Esophagus muscularis mucosa (tissue), 4 donors: Measurements from ENCODE around the gene PRDX2.

Experiments used
- EP300 ChIP-seq: sonication (generic); formaldehyde crosslinking; IDR thresholded peaks from one replicate; pipeline ENCODE4 v1.6.1; 2017; ENCODE audit warnings: antibody characterized with exemption
- POLR2A ChIP-seq: fragments of 450-650 bp; IDR thresholded peaks from one replicate; pipeline ENCODE4 v1.6.1; 2017; ENCODE audit warnings: antibody characterized with exemption, moderate library complexity, mild to moderate bottlenecking, low read depth
- POLR2AphosphoS5 ChIP-seq, 2 donors: sonication (generic); formaldehyde crosslinking; IDR thresholded peaks; one replicate each; pipeline ENCODE4 v1.6.1; 2017; ENCODE audit warnings: antibody characterized with exemption in 2 of 2
- TF ChIP-seq, protein P1 (sequence below), 3 experiments: fragments of 200-600 bp in 2 of 3; fragments of 450-650 bp in 1 of 3; sonication (generic) in 2 of 3; IDR thresholded peaks; one replicate each; pipeline ENCODE4 v1.5.1; 2017 to 2019; ENCODE audit warnings: antibody characterized with exemption in 3 of 3, mild to moderate bottlenecking in 2 of 3, moderate library complexity in 1 of 3

- TF ChIP-seq, protein P1, sequence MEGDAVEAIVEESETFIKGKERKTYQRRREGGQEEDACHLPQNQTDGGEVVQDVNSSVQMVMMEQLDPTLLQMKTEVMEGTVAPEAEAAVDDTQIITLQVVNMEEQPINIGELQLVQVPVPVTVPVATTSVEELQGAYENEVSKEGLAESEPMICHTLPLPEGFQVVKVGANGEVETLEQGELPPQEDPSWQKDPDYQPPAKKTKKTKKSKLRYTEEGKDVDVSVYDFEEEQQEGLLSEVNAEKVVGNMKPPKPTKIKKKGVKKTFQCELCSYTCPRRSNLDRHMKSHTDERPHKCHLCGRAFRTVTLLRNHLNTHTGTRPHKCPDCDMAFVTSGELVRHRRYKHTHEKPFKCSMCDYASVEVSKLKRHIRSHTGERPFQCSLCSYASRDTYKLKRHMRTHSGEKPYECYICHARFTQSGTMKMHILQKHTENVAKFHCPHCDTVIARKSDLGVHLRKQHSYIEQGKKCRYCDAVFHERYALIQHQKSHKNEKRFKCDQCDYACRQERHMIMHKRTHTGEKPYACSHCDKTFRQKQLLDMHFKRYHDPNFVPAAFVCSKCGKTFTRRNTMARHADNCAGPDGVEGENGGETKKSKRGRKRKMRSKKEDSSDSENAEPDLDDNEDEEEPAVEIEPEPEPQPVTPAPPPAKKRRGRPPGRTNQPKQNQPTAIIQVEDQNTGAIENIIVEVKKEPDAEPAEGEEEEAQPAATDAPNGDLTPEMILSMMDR (IDR thresholded peaks at IDR 0.05), result no peak
- TF ChIP-seq EP300, result no peak
- no peak for TF ChIP-seq POLR2A
- TF ChIP-seq POLR2AphosphoS5 (IDR thresholded peaks at IDR 0.05), result no peak
These were observed 15.3 kb downstream of the PRDX2 start for GRCh38 chr19:12786141-12786870.
